PFSK-1 (cell line): Measurements from ENCODE around the gene SNCAIP.

Experiments used
- FOXP2 ChIP-seq: optimal IDR thresholded peaks from 2 replicates; pipeline ENCODE3; 2011; ENCODE audit warnings: borderline replicate concordance, control low read depth, inconsistent platforms; ENCODE audit not compliant: insufficient read depth; ENCODE audit errors: extremely low read length, extremely low read depth
- POLR2AphosphoS5 ChIP-seq: IDR thresholded peaks from 2 replicates; pipeline ENCODE4 v1.6.1; 2012; ENCODE audit warnings: low read depth, mild to moderate bottlenecking, control low read depth, low read length, moderate library complexity
- SIN3A ChIP-seq: IDR thresholded peaks from 2 replicates; pipeline ENCODE4 v1.6.1; 2012; ENCODE audit warnings: mild to moderate bottlenecking, low read length, moderate library complexity, borderline replicate concordance; ENCODE audit not compliant: insufficient read depth
- TAF1 ChIP-seq: IDR thresholded peaks from 2 replicates; pipeline ENCODE4 v1.6.1; 2012; ENCODE audit warnings: low read length, control low read depth, borderline replicate concordance; ENCODE audit not compliant: insufficient read depth
- TF ChIP-seq, protein P1 (sequence below), 2 experiments: IDR thresholded peaks; 2 replicates each; pipeline versions ENCODE4 v1.6.1 to v1.8.0; 2011 to 2012; ENCODE audit warnings: low read depth in 2 of 2, low read length in 2 of 2, control low read depth in 1 of 2, inconsistent platforms in 1 of 2, mild to moderate bottlenecking in 1 of 2, moderate library complexity in 1 of 2; ENCODE audit not compliant: insufficient read depth in 1 of 2

SNCAIP gene

GRCh38 chr5:122392224-122392623 lies 80.2 kb downstream of the SNCAIP start:
- TF ChIP-seq TAF1, result no peak
- TF ChIP-seq POLR2AphosphoS5, result no peak
- TF ChIP-seq SIN3A, result no peak
- TF ChIP-seq, protein P1, sequence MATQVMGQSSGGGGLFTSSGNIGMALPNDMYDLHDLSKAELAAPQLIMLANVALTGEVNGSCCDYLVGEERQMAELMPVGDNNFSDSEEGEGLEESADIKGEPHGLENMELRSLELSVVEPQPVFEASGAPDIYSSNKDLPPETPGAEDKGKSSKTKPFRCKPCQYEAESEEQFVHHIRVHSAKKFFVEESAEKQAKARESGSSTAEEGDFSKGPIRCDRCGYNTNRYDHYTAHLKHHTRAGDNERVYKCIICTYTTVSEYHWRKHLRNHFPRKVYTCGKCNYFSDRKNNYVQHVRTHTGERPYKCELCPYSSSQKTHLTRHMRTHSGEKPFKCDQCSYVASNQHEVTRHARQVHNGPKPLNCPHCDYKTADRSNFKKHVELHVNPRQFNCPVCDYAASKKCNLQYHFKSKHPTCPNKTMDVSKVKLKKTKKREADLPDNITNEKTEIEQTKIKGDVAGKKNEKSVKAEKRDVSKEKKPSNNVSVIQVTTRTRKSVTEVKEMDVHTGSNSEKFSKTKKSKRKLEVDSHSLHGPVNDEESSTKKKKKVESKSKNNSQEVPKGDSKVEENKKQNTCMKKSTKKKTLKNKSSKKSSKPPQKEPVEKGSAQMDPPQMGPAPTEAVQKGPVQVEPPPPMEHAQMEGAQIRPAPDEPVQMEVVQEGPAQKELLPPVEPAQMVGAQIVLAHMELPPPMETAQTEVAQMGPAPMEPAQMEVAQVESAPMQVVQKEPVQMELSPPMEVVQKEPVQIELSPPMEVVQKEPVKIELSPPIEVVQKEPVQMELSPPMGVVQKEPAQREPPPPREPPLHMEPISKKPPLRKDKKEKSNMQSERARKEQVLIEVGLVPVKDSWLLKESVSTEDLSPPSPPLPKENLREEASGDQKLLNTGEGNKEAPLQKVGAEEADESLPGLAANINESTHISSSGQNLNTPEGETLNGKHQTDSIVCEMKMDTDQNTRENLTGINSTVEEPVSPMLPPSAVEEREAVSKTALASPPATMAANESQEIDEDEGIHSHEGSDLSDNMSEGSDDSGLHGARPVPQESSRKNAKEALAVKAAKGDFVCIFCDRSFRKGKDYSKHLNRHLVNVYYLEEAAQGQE (IDR thresholded peaks at IDR 0.05; ENCODE audit: insufficient read depth in 1 of 2, low read depth in 2 of 2, low read length in 2 of 2), result no peak
- TF ChIP-seq FOXP2, result no peak

- TF ChIP-seq SIN3A (no peak), FOXP2 (no peak), POLR2AphosphoS5 (no peak), TAF1 (no peak)
- TF ChIP-seq, protein P1 (IDR thresholded peaks at IDR 0.05; ENCODE audit: insufficient read depth in 1 of 2, low read depth in 2 of 2, low read length in 2 of 2), result no peak
Observed at GRCh38 chr5:122392824-122393223, 80.8 kb downstream of the SNCAIP start.

DNA sequence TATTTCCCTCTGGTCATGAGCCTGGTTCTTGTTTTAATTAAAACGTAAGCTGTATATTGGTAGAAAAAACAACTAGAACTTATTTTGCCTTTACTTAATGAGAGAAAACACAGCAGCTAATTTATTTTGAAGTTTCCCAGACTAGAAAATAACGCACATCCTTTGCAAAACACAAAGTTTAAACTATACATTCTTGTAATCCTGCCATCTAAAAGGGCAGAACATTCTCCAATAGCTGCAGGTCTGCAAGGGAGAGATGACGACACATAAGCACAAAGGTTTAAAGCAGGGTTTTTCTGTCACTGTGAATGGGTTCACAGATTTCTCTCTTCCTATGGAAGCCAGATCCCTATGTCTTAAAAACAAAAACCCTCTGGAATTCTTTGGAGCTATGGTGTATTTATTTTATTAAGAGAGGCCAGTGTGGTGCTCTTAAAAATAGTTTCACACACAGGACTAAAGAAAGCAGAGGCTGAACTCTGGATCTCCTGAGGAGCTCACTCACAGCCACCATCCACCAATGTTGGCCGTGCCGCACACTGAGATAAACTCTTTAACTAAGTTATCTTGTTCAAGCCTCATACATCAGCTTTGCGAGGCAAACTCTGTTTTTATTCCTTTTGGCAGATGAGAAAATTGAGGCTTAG lies 82.4 kb downstream of the SNCAIP start:
- TF ChIP-seq POLR2AphosphoS5, result no peak
- no peak for TF ChIP-seq TAF1
- TF ChIP-seq, protein P1 (IDR thresholded peaks at IDR 0.05; ENCODE audit: insufficient read depth in 1 of 2, low read depth in 2 of 2, low read length in 2 of 2), result no peak
- TF ChIP-seq FOXP2, result no peak
- no peak for TF ChIP-seq SIN3A

DNA sequence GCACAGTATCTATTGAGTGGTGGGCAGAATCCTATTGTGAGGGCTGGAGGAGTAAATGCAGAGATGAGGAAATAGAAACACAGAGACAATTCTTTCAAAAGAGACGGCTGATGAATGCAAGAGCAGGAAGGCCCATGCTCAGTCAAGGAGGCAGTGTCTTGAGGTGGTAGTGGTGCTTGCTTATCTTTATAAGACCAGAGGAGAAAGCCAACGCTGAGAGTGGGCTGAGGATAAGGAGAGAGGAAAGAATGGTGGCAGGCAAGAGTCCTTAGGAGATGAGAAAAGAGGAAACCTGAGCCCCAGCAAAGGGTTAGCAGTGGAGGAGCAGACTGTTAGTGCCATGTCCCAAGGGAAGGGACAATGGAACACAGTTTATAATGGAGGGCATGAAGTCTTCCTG lies 86.0 kb downstream of the SNCAIP start:
- TF ChIP-seq POLR2AphosphoS5 (no peak), TAF1 (no peak), SIN3A (no peak), FOXP2 (no peak)
- TF ChIP-seq, protein P1 (IDR thresholded peaks at IDR 0.05; ENCODE audit: insufficient read depth in 1 of 2, low read depth in 2 of 2, low read length in 2 of 2), result no peak

GRCh38 chr5:122400341-122400740 lies 88.3 kb downstream of the SNCAIP start:
- TF ChIP-seq POLR2AphosphoS5 (no peak), SIN3A (no peak), TAF1 (no peak), FOXP2 (no peak)
- TF ChIP-seq, protein P1 (IDR thresholded peaks at IDR 0.05; ENCODE audit: insufficient read depth in 1 of 2, low read depth in 2 of 2, low read length in 2 of 2), result no peak
